IPS-20b (cell line): ENCODE results near the gene PHF2.
"Not testable (repeated sequence)": the region's sequence is repeated elsewhere in the genome, so short reads cannot be mapped to it uniquely, and the experiment has no call there.

ENCODE experiments used
- H3K27ac ChIP-seq: one replicate; pipeline ENCODE4 v1.5.1; 2013; ENCODE audit warnings: low read length
- H3K27me3 ChIP-seq: 2 replicates; pipeline ENCODE4 v1.6.1; 2013; ENCODE audit warnings: mild to moderate bottlenecking, low read length, inconsistent platforms; ENCODE audit not compliant: insufficient read depth
- H3K36me3 ChIP-seq: 2 replicates; pipeline ENCODE4 v1.6.1; 2013; ENCODE audit warnings: low read depth, mild to moderate bottlenecking, inconsistent platforms, low read length, moderate library complexity; ENCODE audit not compliant: insufficient read depth
- H3K4me1 ChIP-seq: 2 replicates; pipeline ENCODE4 v1.6.1; 2013; ENCODE audit warnings: mild to moderate bottlenecking, control low read depth, inconsistent platforms, low read length, moderate library complexity; ENCODE audit not compliant: insufficient read depth
- H3K4me3 ChIP-seq: 2 replicates; pipeline ENCODE4 v1.5.1; 2013; ENCODE audit warnings: mild to moderate bottlenecking, low read length, inconsistent platforms
- H3K9ac ChIP-seq: 2 replicates; pipeline ENCODE4 v1.6.1; 2013; ENCODE audit warnings: low read depth, mild to moderate bottlenecking, inconsistent platforms, low read length, moderate library complexity
- H3K9me3 ChIP-seq: 2 replicates; pipeline ENCODE4 v1.6.1; 2013; ENCODE audit warnings: mild to moderate bottlenecking, low read depth, low read length, inconsistent platforms; ENCODE audit not compliant: insufficient read depth

Gene PHF2

GRCh38 chr9:93660352-93661046, 84.1 kb downstream of the PHF2 start:
- H3K27ac ChIP-seq = no peak overlapping the region
- no peaks in the 10 kb centered on the region for H3K4me1 ChIP-seq
- no peaks in the 10 kb centered on the region for H3K27me3 ChIP-seq
- peaks cover 10% of the 10 kb centered on the region for H3K36me3 ChIP-seq
- no peaks in the 10 kb centered on the region for H3K9me3 ChIP-seq
- no peak overlapping the region for H3K9ac ChIP-seq
- H3K4me3 ChIP-seq = no peak overlapping the region

GRCh38 chr9:93661591-93661990, 85.2 kb downstream of the PHF2 start:
- no peaks in the 10 kb centered on the region for H3K27me3 ChIP-seq
- H3K36me3 ChIP-seq = peaks cover 10% of the 10 kb centered on the region
- no peaks in the 10 kb centered on the region for H3K9me3 ChIP-seq
- no peak overlapping the region for H3K27ac ChIP-seq
- H3K9ac ChIP-seq = no peak overlapping the region
- no peak overlapping the region for H3K4me3 ChIP-seq
- no peaks in the 10 kb centered on the region for H3K4me1 ChIP-seq

- Histone ChIP-seq H3K9me3 (no peaks in the 10 kb centered on the region), H3K27me3 (no peaks in the 10 kb centered on the region), H3K36me3 (peaks cover 10% of the 10 kb centered on the region), H3K4me1 (no peaks in the 10 kb centered on the region), H3K4me3 (no peak overlapping the region), H3K9ac (no peak overlapping the region), H3K27ac (no peak overlapping the region)
Measured at GRCh38 chr9:93662016-93662638, 85.7 kb downstream of the PHF2 start.

- Histone ChIP-seq H3K27me3 (no peaks in the 10 kb centered on the region), H3K27ac (no peak overlapping the region), H3K36me3 (peaks cover 10% of the 10 kb centered on the region), H3K4me1 (no peaks in the 10 kb centered on the region), H3K9ac (no peak overlapping the region), H3K9me3 (no peaks in the 10 kb centered on the region), H3K4me3 (no peak overlapping the region)
Measured at GRCh38 chr9:93662952-93663572, 86.7 kb downstream of the PHF2 start.

GRCh38 chr9:93663877-93664548, 87.6 kb downstream of the PHF2 start:
- Histone ChIP-seq H3K27ac (no peak overlapping the region), H3K27me3 (no peaks in the 10 kb centered on the region), H3K4me3 (no peak overlapping the region), H3K9me3 (no peaks in the 10 kb centered on the region), H3K36me3 (peaks cover 10% of the 10 kb centered on the region), H3K9ac (no peak overlapping the region), H3K4me1 (no peaks in the 10 kb centered on the region)

GRCh38 chr9:93664549-93665120, 88.3 kb downstream of the PHF2 start:
- Histone ChIP-seq H3K27ac (no peak overlapping the region), H3K9ac (no peak overlapping the region), H3K4me3 (no peak overlapping the region), H3K4me1 (no peaks in the 10 kb centered on the region), H3K27me3 (no peaks in the 10 kb centered on the region), H3K9me3 (no peaks in the 10 kb centered on the region), H3K36me3 (peaks cover 10% of the 10 kb centered on the region)

- no peaks in the 10 kb centered on the region for H3K9me3 ChIP-seq
- no peak overlapping the region for H3K4me3 ChIP-seq
- peaks cover 10% of the 10 kb centered on the region for H3K36me3 ChIP-seq
- no peak overlapping the region for H3K27ac ChIP-seq
- H3K4me1 ChIP-seq = no peaks in the 10 kb centered on the region
- H3K9ac ChIP-seq = no peak overlapping the region
- no peaks in the 10 kb centered on the region for H3K27me3 ChIP-seq
Measured at GRCh38 chr9:93665128-93665636, 88.8 kb downstream of the PHF2 start.

- Histone ChIP-seq H3K4me1 (no peaks in the 10 kb centered on the region), H3K36me3 (peaks cover 10% of the 10 kb centered on the region), H3K27me3 (no peaks in the 10 kb centered on the region), H3K9me3 (no peaks in the 10 kb centered on the region), H3K27ac (no peak overlapping the region), H3K9ac (no peak overlapping the region), H3K4me3 (no peak overlapping the region)
Measured at GRCh38 chr9:93665637-93666438, 89.5 kb downstream of the PHF2 start.

- H3K27ac ChIP-seq, H3K9ac ChIP-seq, H3K9me3 ChIP-seq, H3K36me3 ChIP-seq, H3K27me3 ChIP-seq, H3K4me1 ChIP-seq, H3K4me3 ChIP-seq: not testable (repeated sequence)
Measured at GRCh38 chr9:93666439-93666784, 90.0 kb downstream of the PHF2 start.

GRCh38 chr9:93667006-93667405, 90.6 kb downstream of the PHF2 start:
- Histone ChIP-seq H3K4me3 (no peak overlapping the region), H3K9ac (no peak overlapping the region), H3K27me3 (no peaks in the 10 kb centered on the region), H3K4me1 (no peaks in the 10 kb centered on the region), H3K36me3 (peaks cover 10% of the 10 kb centered on the region), H3K9me3 (no peaks in the 10 kb centered on the region), H3K27ac (no peak overlapping the region)

- Histone ChIP-seq H3K4me1 (no peaks in the 10 kb centered on the region), H3K27me3 (no peaks in the 10 kb centered on the region), H3K36me3 (peaks cover 9% of the 10 kb centered on the region), H3K27ac (no peak overlapping the region), H3K9me3 (no peaks in the 10 kb centered on the region), H3K9ac (no peak overlapping the region), H3K4me3 (no peak overlapping the region)
Measured at GRCh38 chr9:93667627-93668026, 91.2 kb downstream of the PHF2 start.
